PC-3 (cell line): ENCODE data around the gene PDE4DIP.
"Not testable (repeated sequence)": the region's sequence is repeated elsewhere in the genome, so short reads cannot be mapped to it uniquely, and the experiment has no call there.

Source experiments
- EZH2 ChIP-seq: fragments of 300-600 bp; sonication (generic); IDR thresholded peaks from one replicate; pipeline ENCODE4 v1.6.1; 2017; ENCODE audit warnings: antibody characterized with exemption, mild to moderate bottlenecking, low read length; ENCODE audit not compliant: unreplicated experiment
- EZH2phosphoT487 ChIP-seq: fragments of 300-600 bp; sonication (generic); IDR thresholded peaks from 2 replicates; pipeline ENCODE4 v1.6.1; 2018; ENCODE audit warnings: mild to moderate bottlenecking, antibody characterized with exemption, low read length, borderline replicate concordance
- TF ChIP-seq, protein P1 (sequence below): fragments of 300-600 bp; sonication (generic); conservative IDR thresholded peaks from 2 replicates; pipeline ENCODE4 v1.5.1; 2017; ENCODE audit warnings: antibody characterized with exemption, low read depth, mild to moderate bottlenecking, low read length

DNA sequence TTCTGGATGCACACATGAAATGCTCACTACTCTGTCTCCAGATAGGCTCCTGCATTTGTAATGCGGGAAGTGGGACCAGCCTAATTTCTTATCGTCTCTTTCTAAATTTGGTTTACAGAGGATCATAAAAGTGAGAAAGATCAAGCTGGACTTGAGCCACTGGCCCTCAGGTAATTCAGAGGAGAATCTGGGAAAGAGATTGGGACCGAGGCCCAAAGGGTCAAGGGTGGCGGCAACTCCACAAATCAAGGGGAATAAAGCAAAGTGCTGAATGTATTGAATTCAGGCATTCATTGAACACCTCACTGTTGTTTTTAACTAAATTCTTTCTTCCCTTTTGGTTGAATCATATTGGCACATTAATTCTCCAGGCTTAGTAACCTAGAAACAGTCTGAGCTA lies 164.1 kb downstream of the PDE4DIP start:
- TF ChIP-seq, protein P1, sequence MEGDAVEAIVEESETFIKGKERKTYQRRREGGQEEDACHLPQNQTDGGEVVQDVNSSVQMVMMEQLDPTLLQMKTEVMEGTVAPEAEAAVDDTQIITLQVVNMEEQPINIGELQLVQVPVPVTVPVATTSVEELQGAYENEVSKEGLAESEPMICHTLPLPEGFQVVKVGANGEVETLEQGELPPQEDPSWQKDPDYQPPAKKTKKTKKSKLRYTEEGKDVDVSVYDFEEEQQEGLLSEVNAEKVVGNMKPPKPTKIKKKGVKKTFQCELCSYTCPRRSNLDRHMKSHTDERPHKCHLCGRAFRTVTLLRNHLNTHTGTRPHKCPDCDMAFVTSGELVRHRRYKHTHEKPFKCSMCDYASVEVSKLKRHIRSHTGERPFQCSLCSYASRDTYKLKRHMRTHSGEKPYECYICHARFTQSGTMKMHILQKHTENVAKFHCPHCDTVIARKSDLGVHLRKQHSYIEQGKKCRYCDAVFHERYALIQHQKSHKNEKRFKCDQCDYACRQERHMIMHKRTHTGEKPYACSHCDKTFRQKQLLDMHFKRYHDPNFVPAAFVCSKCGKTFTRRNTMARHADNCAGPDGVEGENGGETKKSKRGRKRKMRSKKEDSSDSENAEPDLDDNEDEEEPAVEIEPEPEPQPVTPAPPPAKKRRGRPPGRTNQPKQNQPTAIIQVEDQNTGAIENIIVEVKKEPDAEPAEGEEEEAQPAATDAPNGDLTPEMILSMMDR = not testable (repeated sequence)
- TF ChIP-seq EZH2, EZH2phosphoT487: not testable (repeated sequence)
